Esophagus muscularis mucosa (tissue), 4 donors: ENCODE data around the gene TENM3. TPM values are rescaled to one million over a fixed set of nuclear protein-coding genes. Genes with fewer than 3 reads are reported as not detected.

Experiments
- DNase-seq: peaks from one replicate; pipeline ENCODE4 v3.0.0-alpha.2; 2017; ENCODE audit errors: extremely low spot score
- H3K27ac ChIP-seq, 4 donors: fragments of 200-600 bp; sonication (generic); replicated peaks in 1 of 4; 1 replicate in 3 of 4; 2 replicates in 1 of 4; pipeline ENCODE4 v1.5.1; 2016 to 2019; ENCODE audit warnings: mild to moderate bottlenecking in 1 of 4
- H3K27me3 ChIP-seq, 4 donors: fragments of 200-600 bp; sonication (generic); one replicate each; pipeline versions ENCODE4 v1.5.1 to v1.6.0; 2016 to 2019
- H3K36me3 ChIP-seq, 4 donors: fragments of 200-600 bp; sonication (generic); one replicate each; pipeline ENCODE4 v1.5.1; 2016 to 2019
- H3K4me1 ChIP-seq, 4 donors: fragments of 200-600 bp; sonication (generic); one replicate each; pipeline ENCODE4 v1.5.1; 2016 to 2019
- H3K4me3 ChIP-seq, 4 donors: fragments of 200-600 bp; sonication (generic); 1 replicate in 2 of 4; 2 replicates in 2 of 4; pipeline ENCODE4 v1.5.1; 2016 to 2019; ENCODE audit warnings: mild to moderate bottlenecking in 4 of 4, moderate library complexity in 1 of 4
- H3K9me3 ChIP-seq, 4 donors: fragments of 200-600 bp; sonication (generic); 1 replicate in 3 of 4; 2 replicates in 1 of 4; pipeline ENCODE4 v1.5.1; 2016 to 2019
- CTCF ChIP-seq, 3 experiments: fragments of 200-600 bp in 2 of 3; fragments of 450-650 bp in 1 of 3; sonication (generic) in 2 of 3; IDR thresholded peaks; one replicate each; pipeline ENCODE4 v1.5.1; 2017 to 2019; ENCODE audit warnings: antibody characterized with exemption in 3 of 3, mild to moderate bottlenecking in 2 of 3, moderate library complexity in 1 of 3
- EP300 ChIP-seq: sonication (generic); formaldehyde crosslinking; IDR thresholded peaks from one replicate; pipeline ENCODE4 v1.6.1; 2017; ENCODE audit warnings: antibody characterized with exemption
- POLR2A ChIP-seq: fragments of 450-650 bp; IDR thresholded peaks from one replicate; pipeline ENCODE4 v1.6.1; 2017; ENCODE audit warnings: antibody characterized with exemption, moderate library complexity, mild to moderate bottlenecking, low read depth
- POLR2AphosphoS5 ChIP-seq, 2 donors: sonication (generic); formaldehyde crosslinking; IDR thresholded peaks; one replicate each; pipeline ENCODE4 v1.6.1; 2017; ENCODE audit warnings: antibody characterized with exemption in 2 of 2
- WGBS: methylation state at CpG from one replicate; pipeline ENCODE4 v1.1.5; 2018; 5-methylcytosine and 5-hydroxymethylcytosine counted together
- intact Hi-C: fragments of 100-400 bp; cut with DNase I; formaldehyde crosslinking; loops from one replicate; pipeline ENCODE4 v1.15.1; 2023
- total RNA-seq, 4 donors: library from RNA; depleted of rRNA; stranded (reverse); fragments of >200 nt; gene quantifications; one replicate each; pipeline versions ENCODE4 v1.1.0 to v1.2.1, GENCODE V29; 2016

Gene TENM3
- total RNA-seq, 4 donors from 2014 or later = 16.2 to 30.5 (median 28.3) TPM

- intact Hi-C loops = no loop called here
- 71% methylated on average over 5 of the region's 5 CpGs for WGBS
- H3K4me3 ChIP-seq = no peak overlapping the region
Measured at GRCh38 chr4:182770996-182771514, 527.9 kb downstream of the TENM3 start.

DNA sequence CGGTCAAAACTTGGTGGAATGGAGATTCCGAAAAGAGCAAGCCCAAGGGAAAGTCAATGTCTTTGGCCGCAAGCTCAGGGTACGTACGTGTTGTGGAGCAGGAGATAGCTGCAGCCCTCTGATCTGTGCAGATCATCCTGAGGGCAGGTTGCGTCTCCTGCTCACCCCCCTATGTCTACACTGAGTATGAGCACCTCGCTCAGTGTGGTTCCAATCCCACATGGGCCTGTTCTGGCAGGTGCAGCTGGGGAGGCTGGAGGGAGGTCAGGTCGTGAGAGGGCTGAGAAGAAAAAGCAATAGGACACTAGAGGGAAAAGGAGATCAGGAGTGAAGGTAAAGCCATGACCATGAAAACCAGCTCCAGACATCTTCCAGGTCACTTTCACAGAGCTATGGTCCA is 531.9 kb downstream of the TENM3 start:
- 92% methylated on average over 8 of the region's 8 CpGs for WGBS
- no peak overlapping the region for H3K27ac ChIP-seq
- H3K4me1 ChIP-seq = no peaks in the 10 kb centered on the region
- DNase-seq = no peak
- intact Hi-C loops = no loop called here
- no peaks in the 10 kb centered on the region for H3K27me3 ChIP-seq
- TF ChIP-seq CTCF (IDR thresholded peaks at IDR 0.05) (no peak), POLR2A (no peak), POLR2AphosphoS5 (IDR thresholded peaks at IDR 0.05) (no peak), EP300 (no peak)
- no peak overlapping the region for H3K4me3 ChIP-seq
- H3K36me3 ChIP-seq = peaks cover 0 to 17% (median 9%) of the 10 kb centered on the region in 4 donors
- H3K9me3 ChIP-seq = no peaks in the 10 kb centered on the region

More at GRCh38 chr4:182770996-182771514, 527.9 kb downstream of the TENM3 start:
- TF ChIP-seq POLR2AphosphoS5 (IDR thresholded peaks at IDR 0.05) (no peak), EP300 (no peak), CTCF (IDR thresholded peaks at IDR 0.05) (no peak), POLR2A (no peak)
- no peaks in the 10 kb centered on the region for H3K4me1 ChIP-seq
- H3K9me3 ChIP-seq = no peaks in the 10 kb centered on the region
- DNase-seq = no peak
- no peaks in the 10 kb centered on the region for H3K27me3 ChIP-seq
- H3K36me3 ChIP-seq = peaks cover 0 to 17% (median 9%) of the 10 kb centered on the region in 4 donors
- H3K27ac ChIP-seq = no peak overlapping the region

- H3K4me1 ChIP-seq = no peaks in the 10 kb centered on the region
- 80% methylated on average over 5 of the region's 5 CpGs for WGBS
- no peak overlapping the region for H3K4me3 ChIP-seq
- H3K36me3 ChIP-seq = peaks cover 0 to 17% (median 9%) of the 10 kb centered on the region in 4 donors
- H3K9me3 ChIP-seq = no peaks in the 10 kb centered on the region
- no peak for DNase-seq
- intact Hi-C loops = no loop called here
- H3K27me3 ChIP-seq = no peaks in the 10 kb centered on the region
- no peak for TF ChIP-seq POLR2A
- TF ChIP-seq POLR2AphosphoS5 (IDR thresholded peaks at IDR 0.05) = no peak
- no peak for TF ChIP-seq CTCF (IDR thresholded peaks at IDR 0.05)
- TF ChIP-seq EP300 = no peak
- H3K27ac ChIP-seq = no peak overlapping the region
Measured at GRCh38 chr4:182776376-182777105, 533.3 kb downstream of the TENM3 start.

DNA sequence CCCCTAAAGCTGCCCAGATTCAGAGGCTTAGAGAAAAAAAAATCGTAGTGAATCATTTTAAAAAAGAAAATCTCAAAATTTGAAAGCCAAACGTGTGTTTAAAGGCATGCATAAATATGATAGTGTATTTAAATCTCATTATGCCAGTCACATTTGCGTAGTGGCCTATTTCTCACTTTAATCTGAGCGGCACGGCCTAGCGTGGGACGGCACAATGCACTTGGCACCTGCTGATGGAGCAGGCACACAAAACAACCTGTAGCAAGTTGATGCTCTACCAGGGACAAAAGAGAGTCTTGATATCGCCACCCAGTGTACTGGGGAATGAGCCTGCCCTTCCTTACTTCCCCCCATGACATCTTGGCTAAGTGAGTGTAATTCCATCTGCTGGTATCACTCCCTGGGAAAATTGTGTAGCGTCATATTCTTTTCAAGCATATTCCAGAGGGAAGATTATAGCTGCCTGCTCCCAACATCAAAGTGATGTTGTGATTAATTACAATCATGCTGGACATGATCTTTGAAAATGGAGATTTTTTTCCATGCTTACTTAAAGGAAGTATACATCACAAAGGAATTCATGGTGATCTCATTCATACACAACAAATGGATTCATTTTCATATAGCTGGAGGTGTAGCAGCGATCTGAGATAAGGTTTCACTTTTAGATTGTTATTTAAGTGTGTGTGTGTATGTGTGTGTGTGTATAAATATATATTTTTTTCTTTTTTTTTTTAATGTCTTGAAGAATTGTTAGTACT is 535.2 kb downstream of the TENM3 start:
- 87% methylated on average over 10 of the region's 10 CpGs for WGBS
- intact Hi-C loops = no loop called here

More for the DNA sequence above, 535.2 kb downstream of the TENM3 start:
- Histone ChIP-seq H3K27ac (no peak overlapping the region), H3K36me3 (peaks cover 0 to 17% (median 9%) of the 10 kb centered on the region in 4 donors), H3K27me3 (no peaks in the 10 kb centered on the region), H3K9me3 (no peaks in the 10 kb centered on the region), H3K4me1 (no peaks in the 10 kb centered on the region), H3K4me3 (no peak overlapping the region)
- DNase-seq = no peak
- TF ChIP-seq POLR2AphosphoS5 (IDR thresholded peaks at IDR 0.05) (no peak), POLR2A (no peak), CTCF (IDR thresholded peaks at IDR 0.05) (no peak), EP300 (no peak)
